Activated CD4-positive, alpha-beta T cell treated with anti-CD3 and anti-CD28 coated beads, Interleukin-10, Interleukin-2, amounts not matched to agents 100 ng/mL and 50 ng/mL, durations not matched to agents 16 hours and 8 hours (primary cell): Measurements from ENCODE around the gene TUFT1.
"Not testable (repeated sequence)": the region's sequence is repeated elsewhere in the genome, so short reads cannot be mapped to it uniquely, and the experiment has no call there.

Experiments used
- DNase-seq: peaks from one replicate; pipeline ENCODE4 v3.0.0-alpha.2; 2020

Gene TUFT1

GRCh38 chr1:151618996-151619395 lies 78.9 kb downstream of the TUFT1 start:
- not testable (repeated sequence) for DNase-seq

GRCh38 chr1:151619489-151620093 lies 79.5 kb downstream of the TUFT1 start:
- peak; percentile 21 for DNase-seq

GRCh38 chr1:151620286-151620685 lies 80.2 kb downstream of the TUFT1 start:
- no peak for DNase-seq

- DNase-seq = no peak
Observed at GRCh38 chr1:151621351-151621750, 81.2 kb downstream of the TUFT1 start.

- no peak for DNase-seq
Observed at GRCh38 chr1:151624783-151625182, 84.7 kb downstream of the TUFT1 start.

- DNase-seq = no peak
Observed at GRCh38 chr1:151626740-151627334, 86.7 kb downstream of the TUFT1 start.

- DNase-seq = no peak
Observed at GRCh38 chr1:151629278-151629677, 89.2 kb downstream of the TUFT1 start.
